ENCODE results near the gene SUSD1. TPM values are rescaled to one million over a fixed set of nuclear protein-coding genes. Genes with fewer than 3 reads are reported as not detected.
A peak's percentile ranks its signal among the peaks of the same experiment; 100 is the strongest.

Gene SUSD1
- polyA plus RNA-seq, 1 donor (not counting 4 experiments of a cell fraction or from before 2014, with no cell fraction given): 3.6 TPM

DNA sequence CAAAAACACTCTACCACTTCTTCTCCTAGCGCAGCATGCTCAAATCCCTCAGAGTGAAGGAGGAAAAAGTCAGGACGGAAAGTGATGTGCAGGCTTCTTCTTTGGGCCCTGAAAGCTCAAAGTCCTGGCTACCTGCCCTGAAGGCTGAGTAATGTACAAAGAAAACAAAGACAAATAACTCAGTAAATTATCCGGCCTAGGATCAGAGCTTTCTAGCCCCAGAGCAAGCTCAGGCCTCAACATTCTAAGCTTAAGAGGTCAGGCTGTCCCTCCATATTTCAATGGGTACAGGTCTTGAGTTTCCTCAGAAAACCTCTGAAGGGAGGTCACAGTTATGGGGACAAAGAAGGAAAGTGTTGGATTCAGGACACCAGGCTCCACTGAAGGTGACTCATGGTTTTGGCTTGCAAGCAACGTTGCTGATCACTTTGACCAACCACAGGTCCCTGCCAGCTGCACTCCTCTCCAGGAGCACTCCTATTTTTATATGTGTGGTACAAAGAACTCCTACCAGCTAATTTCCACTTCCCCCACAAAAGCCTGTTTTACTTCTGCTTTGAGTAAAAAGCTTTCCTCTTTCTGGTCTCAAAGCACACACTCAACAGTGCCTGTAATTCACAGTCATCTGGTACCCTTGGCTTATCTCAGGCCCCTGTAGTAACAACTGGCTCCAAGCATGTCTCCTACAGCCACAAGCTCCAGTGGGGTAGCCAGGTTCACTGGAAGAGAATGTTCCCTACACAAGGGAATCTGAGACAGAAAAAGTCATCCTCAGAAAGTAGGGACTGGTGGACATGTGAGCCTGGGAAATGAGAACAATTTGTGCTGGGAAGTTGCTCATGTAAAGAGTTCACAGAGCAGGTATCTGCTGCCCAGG is 162.8 kb downstream of the SUSD1 start:
- H3K4me2 ChIP-seq (ENCODE audit: control insufficient read depth, extremely low read depth, insufficient read depth, low read depth, low read length): peak overlapping the region; percentile 68
- H3K9me3 ChIP-seq (ENCODE audit: control insufficient read depth, low read depth, low read length): no peaks in the 10 kb centered on the region
- H3K79me2 ChIP-seq (ENCODE audit: control insufficient read depth, insufficient read depth, low read length): no peaks in the 10 kb centered on the region
- no peaks in the 10 kb centered on the region for H3K9me1 ChIP-seq (ENCODE audit: control insufficient read depth, extremely low read depth, insufficient read depth, low read length)
- peaks cover 22% of the 10 kb centered on the region for H3K4me1 ChIP-seq (ENCODE audit: control insufficient read depth, extremely low read depth, insufficient read depth, low read length)
- TF ChIP-seq EZH2 (IDR thresholded peaks at IDR 0.05; ENCODE audit: low read length): no peak
- TF ChIP-seq, protein P1, sequence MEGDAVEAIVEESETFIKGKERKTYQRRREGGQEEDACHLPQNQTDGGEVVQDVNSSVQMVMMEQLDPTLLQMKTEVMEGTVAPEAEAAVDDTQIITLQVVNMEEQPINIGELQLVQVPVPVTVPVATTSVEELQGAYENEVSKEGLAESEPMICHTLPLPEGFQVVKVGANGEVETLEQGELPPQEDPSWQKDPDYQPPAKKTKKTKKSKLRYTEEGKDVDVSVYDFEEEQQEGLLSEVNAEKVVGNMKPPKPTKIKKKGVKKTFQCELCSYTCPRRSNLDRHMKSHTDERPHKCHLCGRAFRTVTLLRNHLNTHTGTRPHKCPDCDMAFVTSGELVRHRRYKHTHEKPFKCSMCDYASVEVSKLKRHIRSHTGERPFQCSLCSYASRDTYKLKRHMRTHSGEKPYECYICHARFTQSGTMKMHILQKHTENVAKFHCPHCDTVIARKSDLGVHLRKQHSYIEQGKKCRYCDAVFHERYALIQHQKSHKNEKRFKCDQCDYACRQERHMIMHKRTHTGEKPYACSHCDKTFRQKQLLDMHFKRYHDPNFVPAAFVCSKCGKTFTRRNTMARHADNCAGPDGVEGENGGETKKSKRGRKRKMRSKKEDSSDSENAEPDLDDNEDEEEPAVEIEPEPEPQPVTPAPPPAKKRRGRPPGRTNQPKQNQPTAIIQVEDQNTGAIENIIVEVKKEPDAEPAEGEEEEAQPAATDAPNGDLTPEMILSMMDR (optimal IDR thresholded peaks at IDR 0.05 in 1 of 3, IDR thresholded peaks at IDR 0.05 in 1 of 3, conservative IDR thresholded peaks at IDR 0.05 in 1 of 3; ENCODE audit: extremely low read depth in 1 of 3, insufficient read depth in 2 of 3, low read length in 3 of 3): no peak
- no peaks in the 10 kb centered on the region for H3K27me3 ChIP-seq (ENCODE audit: control insufficient read depth, extremely low read depth, insufficient read depth, low read length)
- H2AFZ ChIP-seq (ENCODE audit: control insufficient read depth, low read length): peak overlapping the region; percentile 67
- FAIRE-seq: peak; percentile 81
- H4K20me1 ChIP-seq (ENCODE audit: control insufficient read depth, extremely low read depth, insufficient read depth, low read length): no peaks in the 10 kb centered on the region
- H3K36me3 ChIP-seq (ENCODE audit: control insufficient read depth in 2 of 2, extremely low read depth in 1 of 2, insufficient read depth in 2 of 2, low read length in 2 of 2): no peaks in the 10 kb centered on the region
- H3K4me3 ChIP-seq (ENCODE audit: control insufficient read depth in 2 of 3, extremely low read depth in 1 of 3, insufficient read depth in 2 of 3, low read depth in 1 of 3, low read length in 3 of 3): peak overlapping the region in 1 of 3 experiments; percentile 39
- H3K27ac ChIP-seq (ENCODE audit: control insufficient read depth, insufficient read depth, low read length): peak overlapping the region; percentile 86
- DNase-seq (ENCODE audit: low read depth, low spot score): no peak
- peak overlapping the region; percentile 68 for H3K9ac ChIP-seq (ENCODE audit: control insufficient read depth, extremely low read depth, insufficient read depth, low read length)
- dilution Hi-C loops (cut with MboI; ENCODE audit: extremely low pct_ligation_motif_present, low sequenced_read_pairs): no loop called here

DNA sequence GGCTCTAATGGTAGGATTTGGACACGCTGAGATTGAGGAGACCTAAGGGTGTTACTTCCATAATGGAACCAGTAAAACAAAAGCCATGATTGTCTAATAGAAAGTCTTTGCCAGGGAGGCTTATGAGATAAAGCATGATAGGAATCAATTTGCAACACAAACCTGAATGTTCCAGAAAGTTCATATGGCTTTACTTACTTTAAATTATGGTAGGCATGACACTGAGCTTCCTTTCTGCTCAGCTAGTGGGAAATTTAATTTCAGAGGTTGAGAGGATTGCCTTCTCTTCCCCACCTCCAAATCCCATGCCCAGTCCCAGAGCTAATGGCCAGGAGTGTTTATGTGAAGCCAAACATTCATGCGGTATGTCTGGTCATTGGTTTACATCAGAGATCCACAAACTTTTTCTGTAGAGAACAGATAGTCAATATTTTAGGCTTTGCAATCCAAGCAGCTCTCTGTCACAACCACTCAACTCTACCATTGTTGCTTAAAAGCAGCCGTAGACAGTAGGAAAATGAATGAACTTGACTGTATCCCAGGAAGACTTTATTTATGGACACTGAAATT is 164.0 kb downstream of the SUSD1 start:
- Histone ChIP-seq H3K27ac (ENCODE audit: control insufficient read depth, insufficient read depth, low read length) (no peak overlapping the region), H3K4me2 (ENCODE audit: control insufficient read depth, extremely low read depth, insufficient read depth, low read depth, low read length) (no peak overlapping the region), H4K20me1 (ENCODE audit: control insufficient read depth, extremely low read depth, insufficient read depth, low read length) (no peaks in the 10 kb centered on the region), H3K4me3 (ENCODE audit: control insufficient read depth in 2 of 3, extremely low read depth in 1 of 3, insufficient read depth in 2 of 3, low read depth in 1 of 3, low read length in 3 of 3) (no peak overlapping the region), H3K9ac (ENCODE audit: control insufficient read depth, extremely low read depth, insufficient read depth, low read length) (no peak overlapping the region), H3K4me1 (ENCODE audit: control insufficient read depth, extremely low read depth, insufficient read depth, low read length) (peaks cover 22% of the 10 kb centered on the region), H3K9me1 (ENCODE audit: control insufficient read depth, extremely low read depth, insufficient read depth, low read length) (no peaks in the 10 kb centered on the region), H3K27me3 (ENCODE audit: control insufficient read depth, extremely low read depth, insufficient read depth, low read length) (no peaks in the 10 kb centered on the region), H2AFZ (ENCODE audit: control insufficient read depth, low read length) (no peak overlapping the region), H3K9me3 (ENCODE audit: control insufficient read depth, low read depth, low read length) (no peaks in the 10 kb centered on the region), H3K36me3 (ENCODE audit: control insufficient read depth in 2 of 2, extremely low read depth in 1 of 2, insufficient read depth in 2 of 2, low read length in 2 of 2) (no peaks in the 10 kb centered on the region), H3K79me2 (ENCODE audit: control insufficient read depth, insufficient read depth, low read length) (no peaks in the 10 kb centered on the region)
- dilution Hi-C loops (cut with MboI; ENCODE audit: extremely low pct_ligation_motif_present, low sequenced_read_pairs): no loop called here
- TF ChIP-seq, protein P1 (optimal IDR thresholded peaks at IDR 0.05 in 1 of 3, IDR thresholded peaks at IDR 0.05 in 1 of 3, conservative IDR thresholded peaks at IDR 0.05 in 1 of 3; ENCODE audit: extremely low read depth in 1 of 3, insufficient read depth in 2 of 3, low read length in 3 of 3): no peak
- TF ChIP-seq EZH2 (IDR thresholded peaks at IDR 0.05; ENCODE audit: low read length): no peak
- FAIRE-seq (no peak), DNase-seq (ENCODE audit: low read depth, low spot score) (no peak)

All from keratinocyte (primary cell).